GM10266 (cell line): ENCODE measurements around the gene ARRB2.
"Not testable (repeated sequence)": the region's sequence is repeated elsewhere in the genome, so short reads cannot be mapped to it uniquely, and the experiment has no call there.

Experiments used
- DNase-seq: peaks from one replicate; pipeline ENCODE4 v3.0.0; 2012; ENCODE audit errors: extremely low spot score
- TF ChIP-seq, protein P1 (sequence below): IDR thresholded peaks from 2 replicates; pipeline ENCODE4 v1.5.1; 2012; ENCODE audit warnings: mild to moderate bottlenecking, low read depth; ENCODE audit not compliant: control insufficient read depth, insufficient read depth; ENCODE audit errors: missing control alignments

ARRB2 gene

DNA sequence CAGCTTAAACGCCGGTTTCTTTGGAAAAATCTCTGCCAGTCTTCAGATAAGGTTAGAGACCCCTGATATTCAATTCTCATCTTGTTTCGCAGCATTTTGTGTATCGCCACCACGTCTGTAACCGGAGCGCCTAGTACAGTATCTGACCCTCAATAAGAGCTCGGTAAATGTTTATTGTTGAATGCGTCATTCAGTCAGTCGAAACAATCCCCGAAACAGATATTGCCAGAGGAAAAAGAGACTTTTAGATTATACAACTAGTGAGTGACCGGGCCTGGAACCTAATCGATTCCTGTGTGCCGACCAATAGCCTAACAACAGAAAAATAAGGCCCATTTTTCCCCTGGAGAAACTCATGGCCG is 7.1 kb upstream of the ARRB2 start:
- TF ChIP-seq, protein P1, sequence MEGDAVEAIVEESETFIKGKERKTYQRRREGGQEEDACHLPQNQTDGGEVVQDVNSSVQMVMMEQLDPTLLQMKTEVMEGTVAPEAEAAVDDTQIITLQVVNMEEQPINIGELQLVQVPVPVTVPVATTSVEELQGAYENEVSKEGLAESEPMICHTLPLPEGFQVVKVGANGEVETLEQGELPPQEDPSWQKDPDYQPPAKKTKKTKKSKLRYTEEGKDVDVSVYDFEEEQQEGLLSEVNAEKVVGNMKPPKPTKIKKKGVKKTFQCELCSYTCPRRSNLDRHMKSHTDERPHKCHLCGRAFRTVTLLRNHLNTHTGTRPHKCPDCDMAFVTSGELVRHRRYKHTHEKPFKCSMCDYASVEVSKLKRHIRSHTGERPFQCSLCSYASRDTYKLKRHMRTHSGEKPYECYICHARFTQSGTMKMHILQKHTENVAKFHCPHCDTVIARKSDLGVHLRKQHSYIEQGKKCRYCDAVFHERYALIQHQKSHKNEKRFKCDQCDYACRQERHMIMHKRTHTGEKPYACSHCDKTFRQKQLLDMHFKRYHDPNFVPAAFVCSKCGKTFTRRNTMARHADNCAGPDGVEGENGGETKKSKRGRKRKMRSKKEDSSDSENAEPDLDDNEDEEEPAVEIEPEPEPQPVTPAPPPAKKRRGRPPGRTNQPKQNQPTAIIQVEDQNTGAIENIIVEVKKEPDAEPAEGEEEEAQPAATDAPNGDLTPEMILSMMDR, result no peak
- no peak for DNase-seq

DNA sequence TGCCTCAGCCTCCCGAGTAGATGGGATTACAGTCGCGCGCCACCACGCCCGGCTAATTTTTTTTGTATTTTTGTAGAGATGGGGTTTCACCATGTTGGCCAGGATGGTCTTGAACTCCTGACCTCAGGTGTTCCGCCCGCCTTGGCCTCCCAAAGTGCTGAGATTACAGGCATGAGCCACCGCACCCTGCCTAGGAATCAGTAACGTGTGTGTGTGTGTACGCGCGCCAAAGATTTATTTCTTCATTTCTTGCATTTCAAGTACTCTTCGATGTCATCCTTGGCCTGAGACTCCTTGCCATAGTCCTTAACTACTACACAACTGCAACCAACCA is 5.9 kb upstream of the ARRB2 start:
- not testable (repeated sequence) for DNase-seq

DNA sequence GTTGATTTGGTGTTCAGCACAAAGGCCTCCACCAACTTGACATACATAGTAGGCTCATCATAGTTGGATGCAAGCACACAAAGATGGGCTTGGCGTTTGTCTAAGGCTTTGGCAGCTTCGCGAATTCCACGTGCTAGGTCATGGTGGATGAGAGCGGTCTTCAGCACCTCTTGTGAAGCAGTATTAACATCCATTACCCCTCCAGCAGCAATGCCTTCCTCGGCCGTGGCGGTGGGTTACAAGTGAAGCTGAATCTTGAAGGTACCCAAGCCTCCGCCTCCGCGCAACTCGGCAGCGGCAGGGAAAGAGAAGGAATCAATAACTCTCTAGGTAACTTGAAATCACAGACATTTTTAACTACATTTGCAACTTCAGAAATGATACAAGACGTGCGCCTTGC is 5.4 kb upstream of the ARRB2 start:
- TF ChIP-seq, protein P1, result no peak

DNA sequence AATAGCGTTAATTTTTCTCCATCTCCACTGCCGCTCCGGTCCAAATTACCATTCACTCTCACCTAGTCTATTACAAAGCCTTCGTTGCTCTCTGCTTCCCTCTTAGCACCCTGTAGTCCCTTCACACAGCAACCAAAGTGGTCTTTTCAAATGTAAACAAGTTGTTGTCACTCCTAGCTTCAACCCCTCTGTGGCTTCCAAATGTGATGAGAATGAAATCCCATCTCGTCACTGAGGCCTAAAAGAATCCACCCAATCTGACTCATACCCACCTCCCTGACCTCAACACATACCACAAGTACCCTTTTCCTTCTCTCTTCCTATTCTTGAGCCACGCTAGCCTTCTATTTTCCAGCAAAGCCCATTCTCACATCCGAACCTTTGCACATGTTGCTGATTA is 4.3 kb upstream of the ARRB2 start:
- TF ChIP-seq, protein P1, result no peak
- DNase-seq, result no peak

More for the DNA sequence above, 5.4 kb upstream of the ARRB2 start:
- DNase-seq, result no peak

DNA sequence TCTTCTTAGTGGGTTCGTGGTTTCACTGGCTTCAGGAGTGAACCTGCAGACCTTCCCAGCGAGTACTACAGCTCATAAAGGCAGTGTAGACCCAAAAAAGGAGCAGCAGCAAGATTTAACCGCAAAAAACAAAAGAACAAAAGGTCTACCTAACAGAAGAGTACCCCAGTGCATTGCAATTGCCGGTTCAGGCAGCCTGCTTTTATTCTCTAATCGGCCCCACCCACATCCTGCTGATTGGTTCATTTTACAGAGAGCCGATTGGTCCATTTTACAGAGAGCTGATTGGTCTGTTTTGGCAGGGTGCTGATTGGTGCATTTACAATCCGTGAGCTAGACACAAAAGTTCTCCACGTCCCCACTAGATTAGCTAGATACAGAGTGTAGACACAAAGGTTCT is 2.0 kb upstream of the ARRB2 start:
- TF ChIP-seq, protein P1, result no peak
- DNase-seq, result no peak

DNA sequence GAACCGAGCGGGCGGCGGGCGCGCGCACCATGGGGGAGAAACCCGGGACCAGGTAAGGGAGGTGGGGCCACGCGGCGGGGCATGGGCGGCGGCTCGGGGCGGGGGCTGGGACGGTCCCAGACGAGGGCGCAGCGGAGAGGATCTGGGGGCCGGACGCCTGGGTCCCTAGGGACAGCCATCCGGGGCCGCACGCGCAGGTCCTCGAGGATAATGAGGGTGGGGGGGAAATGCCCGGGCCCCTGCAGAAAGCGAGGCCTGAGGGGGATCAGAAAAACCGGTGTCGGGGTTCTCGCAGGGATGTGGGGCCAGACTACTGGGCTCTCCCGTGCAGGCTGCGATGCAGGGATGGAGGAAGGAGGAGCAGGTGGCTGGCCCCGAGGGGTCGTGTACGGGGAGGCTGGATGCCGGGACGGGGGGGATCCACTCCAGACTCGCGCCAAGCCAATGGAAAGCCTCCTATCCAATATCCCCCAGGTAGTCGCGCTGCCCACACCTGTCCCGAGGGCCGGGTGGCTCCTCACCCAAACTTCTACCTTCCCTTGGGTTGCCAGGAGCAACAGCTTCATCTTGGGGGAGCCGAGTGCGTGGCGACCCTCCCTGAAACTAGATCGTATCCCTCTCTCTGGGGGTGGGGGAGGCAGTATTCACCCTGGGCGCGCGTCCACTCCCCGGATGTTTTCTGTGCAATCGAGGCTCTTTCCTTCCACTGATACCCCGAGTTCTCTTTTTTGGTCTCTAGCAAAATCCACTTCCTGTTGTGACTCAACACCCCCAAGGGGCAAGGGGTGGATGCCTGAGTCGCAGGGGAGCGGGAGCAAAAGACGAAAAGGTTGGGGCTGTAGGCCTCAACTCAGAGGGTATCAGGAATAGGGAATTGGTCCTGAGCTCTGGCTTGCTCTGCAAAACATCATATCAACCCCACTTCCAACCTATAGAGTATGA is 532 bp downstream of the ARRB2 start:
- TF ChIP-seq, protein P1, result no peak
- DNase-seq, result peak; percentile 53

DNA sequence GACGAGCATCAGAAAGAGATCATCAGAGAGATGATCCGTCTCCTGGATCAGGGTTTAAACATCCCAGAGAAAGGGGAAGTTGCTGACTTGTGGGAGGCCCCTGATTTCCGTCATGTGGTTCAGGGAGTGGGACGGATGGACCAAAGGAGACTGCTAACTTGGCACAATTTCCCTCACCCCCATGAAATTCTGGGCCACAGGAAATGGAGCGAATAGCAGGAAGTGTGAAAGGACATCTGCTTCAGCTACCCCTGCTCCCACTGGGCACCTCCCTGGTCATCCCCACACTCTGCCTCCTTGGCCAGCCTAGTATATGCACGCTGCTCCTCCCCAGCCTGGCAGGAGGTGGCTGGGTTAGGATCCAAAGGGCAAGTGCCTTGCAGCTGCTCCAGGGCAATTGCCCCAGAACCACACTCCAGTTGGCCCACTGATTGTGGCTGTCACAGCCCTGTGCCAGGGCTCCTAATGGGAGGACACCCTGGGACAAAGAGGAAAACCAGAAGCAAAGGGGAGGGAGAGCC is 1.3 kb downstream of the ARRB2 start:
- TF ChIP-seq, protein P1, result no peak

DNA sequence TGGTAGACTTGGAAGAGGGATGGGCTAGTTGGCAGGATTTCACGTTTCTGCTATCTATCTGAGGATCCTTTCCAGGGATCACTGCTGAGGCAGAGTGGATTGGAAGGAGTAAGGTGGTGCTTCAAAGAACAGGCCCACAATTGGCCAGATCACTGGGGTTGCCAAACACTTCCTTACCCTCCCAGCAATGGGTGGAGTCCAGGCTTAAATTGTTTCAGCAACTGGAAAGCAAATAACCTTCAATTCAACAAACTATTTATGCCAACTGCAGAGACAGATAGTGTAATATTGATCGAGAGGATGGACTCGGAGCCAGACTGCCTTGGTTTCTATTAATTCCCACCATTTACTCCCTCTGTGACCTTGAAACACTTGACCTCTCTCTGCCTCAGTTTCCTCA is 2.1 kb downstream of the ARRB2 start:
- TF ChIP-seq, protein P1, result no peak
- no peak for DNase-seq

More for the DNA sequence above, 1.3 kb downstream of the ARRB2 start:
- DNase-seq, result no peak

DNA sequence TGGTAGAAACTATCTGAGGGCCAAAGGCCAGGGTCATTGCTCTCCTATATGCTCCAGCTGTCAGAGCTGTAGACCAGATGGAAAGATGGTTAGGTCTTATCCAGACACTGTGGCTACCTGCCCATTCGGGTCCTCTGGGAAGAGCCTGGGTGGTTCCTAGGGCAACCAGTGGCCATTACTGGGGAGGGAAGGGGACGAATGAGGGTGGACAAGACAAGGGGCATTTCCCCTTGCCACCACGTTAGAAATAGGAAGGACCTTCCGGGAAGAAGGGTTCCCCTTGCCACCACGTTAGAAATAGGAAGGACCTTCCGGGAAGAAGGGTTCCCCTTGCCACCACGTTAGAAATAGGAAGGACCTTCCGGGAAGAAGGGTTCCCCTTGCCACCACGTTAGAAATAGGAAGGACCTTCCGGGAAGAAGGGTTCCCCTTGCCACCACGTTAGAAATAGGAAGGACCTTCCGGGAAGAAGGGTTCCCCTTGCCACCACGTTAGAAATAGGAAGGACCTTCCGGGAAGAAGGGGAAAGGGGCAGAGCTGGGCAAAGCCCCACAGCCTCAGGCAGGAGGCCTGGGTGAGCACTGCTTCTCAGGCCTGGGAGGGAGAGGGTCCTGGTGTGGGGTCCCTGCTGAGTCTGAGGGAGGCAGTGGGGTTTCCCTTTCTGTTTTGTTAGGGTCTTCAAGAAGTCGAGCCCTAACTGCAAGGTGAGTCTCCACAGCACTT is 4.1 kb downstream of the ARRB2 start:
- not testable (repeated sequence) for DNase-seq
